Osteocyte (in vitro differentiated cells): ENCODE data around the gene STARD10. TPM values are rescaled to one million over a fixed set of nuclear protein-coding genes. Genes with fewer than 3 reads are reported as not detected.

Experiments used
- DNase-seq: peaks from one replicate; pipeline ENCODE4 v3.0.0; 2021; ENCODE audit warnings: mixed read lengths; ENCODE audit not compliant: unreplicated experiment; ENCODE audit errors: extremely low spot score
- H3K27ac Mint-ChIP-seq: one replicate; pipeline ENCODE4 v1.8.0; 2021; ENCODE audit warnings: mild to moderate bottlenecking, mixed read lengths; ENCODE audit not compliant: unreplicated experiment
- H3K27me3 Mint-ChIP-seq: one replicate; pipeline ENCODE4 v1.8.0; 2021; ENCODE audit warnings: mixed read lengths; ENCODE audit not compliant: unreplicated experiment
- H3K36me3 Mint-ChIP-seq: one replicate; pipeline ENCODE4 v1.8.0; 2021; ENCODE audit warnings: mixed read lengths; ENCODE audit not compliant: unreplicated experiment
- H3K4me1 Mint-ChIP-seq: one replicate; pipeline ENCODE4 v1.8.0; 2021; ENCODE audit warnings: mixed read lengths; ENCODE audit not compliant: unreplicated experiment
- H3K4me3 Mint-ChIP-seq: one replicate; pipeline ENCODE4 v1.8.0; 2021; ENCODE audit warnings: mild to moderate bottlenecking, moderate library complexity, mixed read lengths; ENCODE audit not compliant: unreplicated experiment
- H3K9me3 Mint-ChIP-seq: one replicate; pipeline ENCODE4 v1.8.0; 2021; ENCODE audit warnings: mixed read lengths; ENCODE audit not compliant: unreplicated experiment
- CTCF ChIP-seq: fragments of 200-600 bp; sonication (generic); IDR thresholded peaks from 2 replicates; pipeline ENCODE4 v1.5.0; 2021; ENCODE audit warnings: antibody characterized with exemption, mild to moderate bottlenecking, moderate library complexity
- microRNA-seq: library from miRNA; unstranded; fragments of <30 nt; microRNA quantifications from one replicate; pipeline ENCODE4 v1.1.0, GENCODE V29; 2020; ENCODE audit not compliant: unreplicated experiment
- total RNA-seq: library from RNA; stranded (reverse); gene quantifications from 2 replicates; pipeline ENCODE4 v1.2.1, GENCODE V29; 2021

Gene STARD10
- total RNA-seq, 1 donor from 2014 or later, result 27.7 TPM

- Mint-ChIP-seq H3K9me3 (no peaks in the 10 kb centered on the region), H3K27me3 (no peaks in the 10 kb centered on the region), H3K4me1 (peaks cover 46% of the 10 kb centered on the region), H3K27ac (no peak overlapping the region), H3K36me3 (peaks cover 29% of the 10 kb centered on the region), H3K4me3 (no peak overlapping the region)
- TF ChIP-seq CTCF, result no peak
- DNase-seq, result no peak
Measured at GRCh38 chr11:72705442-72706365, 88.1 kb downstream of the STARD10 start.

GRCh38 chr11:72704783-72705265 is 89.0 kb downstream of the STARD10 start:
- Mint-ChIP-seq H3K9me3 (no peaks in the 10 kb centered on the region), H3K27me3 (no peaks in the 10 kb centered on the region), H3K36me3 (peaks cover 31% of the 10 kb centered on the region), H3K27ac (no peak overlapping the region), H3K4me1 (peaks cover 46% of the 10 kb centered on the region), H3K4me3 (no peak overlapping the region)
- no peak for TF ChIP-seq CTCF
- DNase-seq, result no peak

Small RNAs within 50 kb of the gene (microRNA-seq; reads per million reads assigned to microRNA genes)
- not detected for gene MIR4692

Other genes starting within 250 kb of the STARD10 start
- gene PDE2A, start 119.6 kb downstream of the STARD10 start, total RNA-seq, result not detected in 2 replicates
- 61.9 and 64.2 TPM in 2 replicates for gene ARAP1, start 41.6 kb downstream of the STARD10 start, total RNA-seq
- 17.1 and 18.2 TPM in 2 replicates for gene ATG16L2, start 20.4 kb upstream of the STARD10 start, total RNA-seq